Measurements from ENCODE around the gene GSG1L2.

The GSG1L2 gene

DNA sequence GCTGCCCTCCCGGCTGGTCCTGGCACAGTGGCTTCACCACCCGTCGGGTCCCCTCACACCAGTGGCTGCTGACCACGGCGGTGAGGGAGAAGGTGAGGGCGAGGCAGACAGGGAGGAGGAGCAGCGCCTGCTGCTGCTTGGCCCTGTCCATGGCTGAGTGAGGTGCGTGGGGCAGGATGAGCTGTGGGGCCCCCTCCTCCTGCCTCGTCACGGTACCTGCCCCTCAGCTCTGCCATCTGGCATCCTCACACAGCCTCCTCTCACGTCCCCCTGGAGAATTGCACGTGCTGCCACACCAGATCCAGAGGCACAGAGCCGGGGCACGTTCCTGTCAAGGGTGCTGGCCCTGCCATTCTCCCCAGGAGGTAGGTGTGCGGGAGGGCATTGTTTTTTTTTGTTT, at the start of gene GSG1L2:
TSS of gene GSG1L2 (minus strand) at position 159 of the 400 bp plus-strand sequence. CDS start at position 151, 8 bp downstream.
- no peak for DNase-seq (ENCODE audit: low spot score)

DNA sequence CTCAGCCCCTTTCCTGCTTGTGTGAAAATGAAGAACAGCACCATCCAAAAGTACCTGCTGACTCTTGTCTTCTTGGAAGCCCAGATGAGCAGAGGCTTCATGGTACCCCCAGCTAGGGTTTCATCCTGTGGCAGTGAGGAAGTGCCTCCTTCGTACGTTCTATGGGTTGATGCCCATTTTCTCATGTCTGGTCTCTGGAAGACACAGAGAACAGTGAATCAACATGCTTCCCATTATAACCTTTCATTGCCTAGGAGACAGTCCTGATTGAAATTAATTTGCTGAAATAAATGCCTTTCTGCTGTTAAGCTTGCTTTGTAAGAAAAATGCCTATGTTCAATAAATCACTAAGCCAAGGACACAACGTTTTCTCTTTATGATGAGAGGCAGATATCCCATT, 46.7 kb upstream of the GSG1L2 start:
- DNase-seq (ENCODE audit: low spot score), result no peak

DNA sequence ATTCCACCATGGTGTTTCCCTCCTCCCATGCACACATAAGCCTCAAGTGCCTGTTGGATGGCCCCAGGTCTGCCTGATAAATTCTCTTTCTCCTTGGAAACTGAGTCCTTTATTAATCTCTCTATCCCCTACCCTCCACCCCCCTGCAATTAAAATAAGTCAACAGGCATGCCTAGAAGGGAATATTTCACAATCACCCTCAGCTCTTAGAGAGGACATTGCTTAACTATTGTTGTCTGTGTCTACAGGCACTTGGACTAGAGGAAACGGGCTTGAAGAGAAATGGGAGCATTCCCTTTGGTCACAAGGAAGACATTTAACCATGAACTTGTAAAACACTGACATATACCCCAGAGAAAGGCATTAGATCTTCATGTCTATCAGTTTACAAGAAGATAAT, 43.7 kb upstream of the GSG1L2 start:
- DNase-seq (ENCODE audit: low spot score), result no peak

DNA sequence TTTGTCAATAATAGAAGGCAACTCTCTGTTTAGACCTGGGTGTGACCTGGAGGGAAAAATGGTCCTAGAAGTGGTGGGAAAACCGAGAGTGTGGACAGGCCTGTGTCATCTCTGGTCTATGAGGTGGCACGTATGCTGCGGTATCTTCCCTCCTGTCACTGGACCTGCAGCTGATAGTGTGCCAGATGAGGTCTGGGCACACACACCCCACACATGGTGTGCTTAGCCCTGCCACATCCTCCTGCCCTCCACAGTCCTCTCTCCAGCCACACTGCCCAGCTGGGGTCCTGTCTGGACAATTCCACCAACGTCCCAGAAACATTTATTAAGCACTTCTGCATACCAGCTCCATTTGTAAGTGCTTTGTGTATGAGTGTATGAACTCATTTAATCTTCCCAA, 41.1 kb upstream of the GSG1L2 start:
- DNase-seq (ENCODE audit: low spot score), result no peak

DNA sequence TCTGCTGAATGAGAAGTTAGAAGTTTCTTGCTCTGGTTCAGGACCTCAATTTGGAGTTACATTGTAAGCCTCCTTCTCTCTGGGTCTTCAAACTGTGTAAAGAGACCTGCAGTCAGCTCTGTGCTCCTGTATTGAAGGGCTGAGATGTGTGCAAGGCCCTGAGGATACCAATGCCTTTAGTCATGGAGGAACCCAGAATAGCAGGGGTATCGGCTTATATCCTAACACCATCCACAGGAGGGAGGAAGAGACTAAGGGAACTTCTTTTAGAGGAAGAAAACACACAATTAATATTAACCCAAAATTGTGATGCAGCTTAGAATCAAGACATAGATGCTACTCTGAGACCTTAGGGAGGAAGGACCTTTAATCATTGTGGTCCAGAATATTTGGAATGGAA, 40.3 kb upstream of the GSG1L2 start:
- no peak for DNase-seq (ENCODE audit: low spot score)

DNA sequence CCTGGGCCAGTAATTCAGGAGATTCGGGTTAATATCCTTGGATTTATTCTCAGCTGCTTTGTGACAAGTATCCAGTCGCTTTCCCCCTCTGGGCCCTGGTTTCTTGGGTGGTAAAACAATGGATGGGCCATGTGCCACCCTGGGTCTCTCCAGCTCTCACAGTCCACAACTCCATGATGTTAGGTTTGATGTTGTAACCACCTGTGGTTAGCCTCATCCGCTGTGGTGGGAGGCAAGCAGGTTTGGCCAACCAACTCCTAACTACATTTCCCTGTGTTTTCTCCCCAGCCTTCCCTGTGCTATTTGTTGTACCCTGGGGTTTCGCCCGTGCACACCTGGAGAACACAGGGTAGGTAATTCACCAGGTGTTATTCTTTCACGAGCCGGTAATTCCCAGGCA, 39.0 kb upstream of the GSG1L2 start:
- DNase-seq (ENCODE audit: low spot score), result no peak

- no peak for DNase-seq (ENCODE audit: low spot score)
These were observed 37.9 kb upstream of the GSG1L2 start for GRCh38 chr17:9859781-9860180.

- no peak for DNase-seq (ENCODE audit: low spot score)
These were observed 33.2 kb upstream of the GSG1L2 start for GRCh38 chr17:9855036-9855435.

GRCh38 chr17:9854255-9854654, 32.4 kb upstream of the GSG1L2 start:
- no peak for DNase-seq (ENCODE audit: low spot score)

- DNase-seq (ENCODE audit: low spot score), result no peak
These were observed 28.3 kb upstream of the GSG1L2 start for GRCh38 chr17:9850151-9850550.

GRCh38 chr17:9845306-9845705, 23.4 kb upstream of the GSG1L2 start:
- DNase-seq (ENCODE audit: low spot score), result no peak

DNA sequence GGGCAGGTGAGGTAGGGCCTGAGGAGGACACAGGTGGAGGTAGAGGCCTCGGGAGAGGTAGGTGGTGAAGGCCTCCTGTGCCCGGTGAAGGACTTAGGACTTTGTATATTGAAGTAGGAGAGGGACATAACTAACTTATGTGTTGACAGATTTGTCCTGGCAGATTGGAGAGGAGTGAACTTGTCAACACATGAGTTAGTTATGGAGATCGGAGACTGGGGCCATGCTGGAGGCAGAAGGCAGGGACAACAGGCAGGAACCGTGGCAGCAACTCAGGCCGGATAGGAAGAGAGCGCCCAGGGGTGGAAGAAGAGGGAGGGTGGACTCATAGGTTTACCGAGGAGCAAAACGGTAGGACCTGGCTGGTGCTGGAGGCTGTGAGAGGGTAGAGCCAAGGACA, 22.3 kb upstream of the GSG1L2 start:
- no peak for DNase-seq (ENCODE audit: low spot score)

DNA sequence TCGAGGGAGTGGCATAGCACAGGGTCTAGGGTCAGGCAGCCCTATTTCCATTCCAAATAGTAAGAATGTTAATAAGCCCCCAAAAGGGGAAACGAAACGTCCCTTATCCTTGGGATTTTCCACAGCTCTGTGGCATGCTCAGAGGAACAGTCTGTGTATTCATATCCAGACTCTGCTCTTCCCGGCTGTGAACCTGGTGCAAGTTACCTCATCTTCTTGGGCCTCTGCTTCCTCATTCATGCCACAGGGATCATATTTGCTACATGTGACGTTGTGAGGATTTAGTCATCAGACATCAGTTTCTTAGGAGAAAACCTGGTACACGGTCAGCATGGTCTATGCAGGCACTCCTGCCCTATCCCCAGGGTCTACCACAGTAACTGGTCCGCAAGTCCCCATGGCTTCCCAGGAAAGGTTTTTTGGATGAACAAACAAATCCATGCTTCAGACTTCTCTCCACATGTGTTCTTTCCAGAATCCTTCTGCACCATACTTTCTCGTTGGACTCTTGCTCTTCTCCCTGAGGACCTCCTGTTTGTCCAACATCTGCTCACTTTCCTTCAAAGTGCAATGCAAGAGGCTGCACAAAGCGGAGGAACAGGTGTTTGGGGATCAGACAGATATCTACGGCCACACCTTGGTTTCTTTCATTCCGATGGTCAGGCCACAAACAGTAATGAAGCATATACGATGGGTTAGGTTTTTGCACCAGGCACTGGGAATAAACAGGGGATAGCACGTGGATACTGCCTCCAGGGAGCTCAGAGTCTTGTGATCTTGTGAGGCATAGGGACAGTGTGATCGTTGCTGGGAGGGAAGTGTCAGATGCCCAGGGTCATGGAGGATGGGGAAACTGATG, 21.5 kb upstream of the GSG1L2 start:
- DNase-seq (ENCODE audit: low spot score), result no peak

- no peak for DNase-seq (ENCODE audit: low spot score)
These were observed 20.3 kb upstream of the GSG1L2 start for GRCh38 chr17:9842057-9842758.

DNA sequence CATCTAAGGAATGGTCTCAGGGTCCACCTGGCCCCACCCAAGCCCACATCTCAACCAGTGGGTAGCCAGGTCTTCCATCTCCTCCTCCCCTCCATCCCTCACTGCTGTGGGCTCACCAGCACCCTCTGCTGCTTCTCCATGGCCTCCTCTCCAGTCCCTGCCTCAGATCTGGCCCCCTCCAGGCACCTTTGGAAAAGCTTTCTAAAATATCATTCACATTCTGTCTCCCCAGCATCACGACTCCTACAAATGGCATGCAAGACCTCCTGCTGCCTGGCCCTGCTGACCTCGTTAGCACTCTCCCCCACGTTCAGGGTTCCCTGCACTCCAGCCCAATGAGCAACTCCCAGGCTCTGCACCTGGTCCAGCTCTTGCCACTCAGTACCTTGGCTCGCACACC, 17.6 kb upstream of the GSG1L2 start:
- DNase-seq (ENCODE audit: low spot score), result no peak

DNA sequence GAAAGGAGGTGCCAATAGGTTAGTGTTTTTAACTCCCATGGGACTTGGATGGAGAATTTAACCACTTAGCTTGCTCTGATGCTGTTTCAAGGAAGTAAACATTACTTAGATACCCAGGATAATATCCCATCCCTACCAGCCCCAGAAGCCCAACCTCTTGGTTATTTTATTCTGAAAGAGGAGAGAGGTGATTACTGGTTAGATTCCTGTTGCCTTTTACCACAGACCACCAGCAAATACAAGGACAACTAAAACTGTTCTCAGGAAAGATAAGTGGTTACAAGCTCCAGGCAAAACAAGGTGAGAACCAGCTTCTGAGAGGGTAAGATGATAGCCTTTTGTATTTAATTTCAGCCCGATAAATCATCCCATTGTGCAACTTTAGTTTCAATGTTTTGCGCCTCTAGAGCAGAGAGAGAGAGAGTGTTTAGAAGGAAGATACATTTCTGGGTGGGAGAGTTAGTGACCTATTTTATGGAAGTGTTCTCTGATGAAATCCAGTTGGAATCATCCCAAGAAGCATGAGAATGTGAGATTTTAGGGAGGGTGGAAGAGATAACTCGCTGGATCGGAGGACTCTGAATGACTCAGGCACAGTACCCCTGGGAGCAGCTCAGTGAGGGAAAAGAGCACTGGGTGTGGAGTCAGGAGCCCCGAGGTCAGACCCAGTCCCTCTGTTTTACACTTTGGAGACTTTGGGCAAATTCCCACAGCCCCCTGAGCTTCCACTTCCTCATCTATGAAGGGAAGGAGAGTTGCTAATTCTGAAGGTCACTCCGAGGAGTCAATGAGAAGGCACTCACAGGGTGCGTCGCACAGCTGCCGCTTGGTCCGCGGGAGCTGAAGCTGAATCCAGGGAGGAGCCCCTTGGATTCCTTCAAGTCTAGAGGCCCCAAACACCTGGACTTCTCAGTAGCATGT, 15.9 kb upstream of the GSG1L2 start:
- no peak for DNase-seq (ENCODE audit: low spot score)

DNA sequence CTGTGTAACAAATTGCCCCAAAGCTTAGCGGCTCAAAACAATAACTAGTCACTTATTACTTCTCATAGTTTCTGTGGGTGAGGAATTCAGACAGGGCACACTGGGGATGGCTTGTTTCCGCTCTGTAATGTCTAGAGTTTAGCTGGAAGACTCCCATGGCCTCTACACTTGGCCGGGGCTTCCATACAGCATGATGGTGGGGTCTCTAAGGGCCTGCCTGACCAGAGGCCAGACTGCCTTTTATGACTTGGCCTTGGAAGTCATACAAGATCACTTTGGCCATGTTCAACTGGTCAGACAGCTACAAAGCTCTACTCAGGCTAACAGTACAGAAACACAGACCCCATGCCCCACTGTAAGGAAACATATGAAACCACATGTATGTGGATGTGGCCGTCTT, 12.0 kb upstream of the GSG1L2 start:
- no peak for DNase-seq (ENCODE audit: low spot score)

DNA sequence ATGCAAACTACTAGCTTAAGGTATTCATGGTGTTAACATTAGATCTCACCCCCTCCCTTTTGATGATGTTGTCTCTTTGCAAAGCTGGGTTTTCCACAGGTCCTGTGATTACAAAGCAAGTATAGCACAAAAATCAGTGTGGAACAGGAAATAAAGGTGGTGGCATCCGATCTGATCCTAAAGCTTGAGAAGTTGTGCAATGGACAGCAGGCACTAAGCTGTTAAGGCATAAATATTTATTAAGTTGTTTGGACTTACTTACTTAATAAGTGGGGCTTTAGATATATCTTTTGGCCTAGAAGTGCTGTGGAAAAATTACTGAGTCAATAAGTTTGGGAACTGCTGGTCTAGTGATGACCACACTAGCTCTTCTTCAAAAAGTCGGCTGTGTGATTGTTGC, 8.8 kb upstream of the GSG1L2 start:
- no peak for DNase-seq (ENCODE audit: low spot score)

GRCh38 chr17:9829343-9829742, 7.5 kb upstream of the GSG1L2 start:
- DNase-seq (ENCODE audit: low spot score), result no peak

DNA sequence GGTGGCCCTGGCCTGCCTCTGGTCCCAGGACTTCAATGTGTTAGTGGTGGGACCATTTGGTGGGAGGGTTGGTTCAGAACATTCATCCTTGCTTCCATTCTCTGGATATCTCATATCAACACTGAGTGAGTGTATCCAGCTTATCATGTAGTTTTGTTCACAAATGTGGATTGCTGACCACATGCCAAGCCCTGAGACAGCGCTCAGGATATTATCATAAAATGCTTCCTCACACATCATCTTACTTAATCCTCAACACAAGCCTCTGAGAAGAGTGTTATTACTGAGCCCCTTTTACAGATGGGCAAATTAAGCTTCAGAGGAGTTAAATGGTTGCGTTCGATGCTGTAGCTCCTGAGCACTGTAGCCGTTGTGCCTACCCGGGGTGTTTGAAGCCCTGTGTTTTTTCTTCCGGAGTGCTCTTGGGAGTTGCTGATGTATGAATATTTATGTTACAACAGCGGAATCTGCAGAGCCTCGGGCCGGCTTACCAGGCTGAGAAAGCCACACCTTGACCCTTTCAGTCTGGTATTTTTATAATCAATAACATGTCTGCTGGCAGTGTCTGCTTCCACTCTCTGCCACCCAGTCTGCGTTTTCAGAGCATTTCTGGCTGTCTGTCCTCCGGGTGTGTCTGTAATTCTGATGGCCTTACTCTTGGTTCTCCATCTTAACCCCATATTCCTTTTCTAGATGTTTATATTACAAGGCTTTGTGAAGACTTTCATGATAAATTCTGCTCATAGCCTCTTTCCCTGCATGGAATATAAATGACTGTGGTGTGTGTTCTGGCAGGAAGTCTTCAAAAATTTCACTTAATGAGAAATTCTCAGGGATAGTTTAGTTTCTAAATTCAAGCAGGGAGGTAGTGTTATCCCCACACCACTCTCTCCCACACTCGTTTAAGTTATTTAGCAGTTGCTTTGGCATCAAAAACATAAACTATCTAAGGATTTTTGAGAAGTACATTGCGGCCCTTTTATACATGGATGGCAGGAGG, 6.7 kb upstream of the GSG1L2 start:
- no peak for DNase-seq (ENCODE audit: low spot score)

GRCh38 chr17:9825641-9826150, 3.8 kb upstream of the GSG1L2 start, which contains the start of gene GLP2R:
Gene GLP2R (plus strand): TSS chr17:9825924. CDS start chr17:9826064, 140 bp downstream.
- DNase-seq (ENCODE audit: low spot score), result no peak

Data from RKO (cell line).